IPS-20b (cell line): Measurements from ENCODE around the gene GNAZ.

Experiments used
- H3K27ac ChIP-seq: one replicate; pipeline ENCODE4 v1.5.1; 2013; ENCODE audit warnings: low read length
- H3K27me3 ChIP-seq: 2 replicates; pipeline ENCODE4 v1.6.1; 2013; ENCODE audit warnings: mild to moderate bottlenecking, low read length, inconsistent platforms; ENCODE audit not compliant: insufficient read depth
- H3K36me3 ChIP-seq: 2 replicates; pipeline ENCODE4 v1.6.1; 2013; ENCODE audit warnings: low read depth, mild to moderate bottlenecking, inconsistent platforms, low read length, moderate library complexity; ENCODE audit not compliant: insufficient read depth
- H3K4me1 ChIP-seq: 2 replicates; pipeline ENCODE4 v1.6.1; 2013; ENCODE audit warnings: mild to moderate bottlenecking, control low read depth, inconsistent platforms, low read length, moderate library complexity; ENCODE audit not compliant: insufficient read depth
- H3K4me3 ChIP-seq: 2 replicates; pipeline ENCODE4 v1.5.1; 2013; ENCODE audit warnings: mild to moderate bottlenecking, low read length, inconsistent platforms
- H3K9ac ChIP-seq: 2 replicates; pipeline ENCODE4 v1.6.1; 2013; ENCODE audit warnings: low read depth, mild to moderate bottlenecking, inconsistent platforms, low read length, moderate library complexity
- H3K9me3 ChIP-seq: 2 replicates; pipeline ENCODE4 v1.6.1; 2013; ENCODE audit warnings: mild to moderate bottlenecking, low read depth, low read length, inconsistent platforms; ENCODE audit not compliant: insufficient read depth

GNAZ gene

GRCh38 chr22:23100124-23100801 lies 29.9 kb downstream of the GNAZ start:
- no peak overlapping the region for H3K4me3 ChIP-seq
- H3K27ac ChIP-seq: no peak overlapping the region
- no peaks in the 10 kb centered on the region for H3K4me1 ChIP-seq
- H3K27me3 ChIP-seq: no peaks in the 10 kb centered on the region
- no peak overlapping the region for H3K9ac ChIP-seq
- no peaks in the 10 kb centered on the region for H3K9me3 ChIP-seq
- no peaks in the 10 kb centered on the region; the same call in 1 of the 2 replicates for H3K36me3 ChIP-seq

- H3K9ac ChIP-seq: no peak overlapping the region
Observed at GRCh38 chr22:23101524-23101923, 31.2 kb downstream of the GNAZ start.

GRCh38 chr22:23102002-23102655 lies 31.8 kb downstream of the GNAZ start:
- Histone ChIP-seq H3K36me3 (no peaks in the 10 kb centered on the region), H3K9me3 (no peaks in the 10 kb centered on the region), H3K27ac (no peak overlapping the region), H3K9ac (no peak overlapping the region), H3K4me1 (no peaks in the 10 kb centered on the region), H3K27me3 (no peaks in the 10 kb centered on the region), H3K4me3 (no peak overlapping the region)

More at GRCh38 chr22:23101524-23101923, 31.2 kb downstream of the GNAZ start:
- no peak overlapping the region for H3K27ac ChIP-seq
- no peaks in the 10 kb centered on the region for H3K9me3 ChIP-seq
- no peaks in the 10 kb centered on the region for H3K27me3 ChIP-seq
- H3K4me1 ChIP-seq: no peaks in the 10 kb centered on the region
- H3K4me3 ChIP-seq: no peak overlapping the region
- H3K36me3 ChIP-seq: no peaks in the 10 kb centered on the region

GRCh38 chr22:23102776-23103175 lies 32.5 kb downstream of the GNAZ start:
- H3K4me1 ChIP-seq: no peaks in the 10 kb centered on the region
- no peaks in the 10 kb centered on the region for H3K27me3 ChIP-seq
- no peak overlapping the region for H3K27ac ChIP-seq
- H3K9ac ChIP-seq: no peak overlapping the region
- H3K9me3 ChIP-seq: no peaks in the 10 kb centered on the region
- no peaks in the 10 kb centered on the region for H3K36me3 ChIP-seq
- H3K4me3 ChIP-seq: no peak overlapping the region

GRCh38 chr22:23103199-23103954 lies 33.1 kb downstream of the GNAZ start:
- no peaks in the 10 kb centered on the region for H3K4me1 ChIP-seq
- H3K27ac ChIP-seq: no peak overlapping the region
- no peaks in the 10 kb centered on the region for H3K27me3 ChIP-seq
- H3K9ac ChIP-seq: no peak overlapping the region
- H3K9me3 ChIP-seq: no peaks in the 10 kb centered on the region
- H3K4me3 ChIP-seq: no peak overlapping the region
- H3K36me3 ChIP-seq: no peaks in the 10 kb centered on the region

- Histone ChIP-seq H3K9ac (no peak overlapping the region), H3K27me3 (no peaks in the 10 kb centered on the region), H3K4me3 (no peak overlapping the region), H3K36me3 (no peaks in the 10 kb centered on the region), H3K9me3 (no peaks in the 10 kb centered on the region), H3K4me1 (no peaks in the 10 kb centered on the region), H3K27ac (no peak overlapping the region)
Observed at GRCh38 chr22:23104187-23104971, 34.1 kb downstream of the GNAZ start.

- H3K4me1 ChIP-seq: no peaks in the 10 kb centered on the region
- no peaks in the 10 kb centered on the region for H3K27me3 ChIP-seq
- no peak overlapping the region for H3K4me3 ChIP-seq
Observed at GRCh38 chr22:23105304-23105703, 35.0 kb downstream of the GNAZ start.

GRCh38 chr22:23105919-23106318 lies 35.6 kb downstream of the GNAZ start:
- H3K9ac ChIP-seq: no peak overlapping the region
- H3K4me3 ChIP-seq: no peak overlapping the region
- H3K36me3 ChIP-seq: no peaks in the 10 kb centered on the region
- H3K27me3 ChIP-seq: no peaks in the 10 kb centered on the region
- H3K9me3 ChIP-seq: no peaks in the 10 kb centered on the region
- H3K27ac ChIP-seq: no peak overlapping the region
- no peaks in the 10 kb centered on the region for H3K4me1 ChIP-seq

More at GRCh38 chr22:23105304-23105703, 35.0 kb downstream of the GNAZ start:
- Histone ChIP-seq H3K9ac (no peak overlapping the region), H3K27ac (no peak overlapping the region), H3K36me3 (no peaks in the 10 kb centered on the region), H3K9me3 (no peaks in the 10 kb centered on the region)

- Histone ChIP-seq H3K27ac (no peak overlapping the region), H3K4me1 (no peaks in the 10 kb centered on the region), H3K4me3 (no peak overlapping the region)
Observed at GRCh38 chr22:23106344-23106743, 36.0 kb downstream of the GNAZ start.

GRCh38 chr22:23106906-23107367 lies 36.6 kb downstream of the GNAZ start:
- Histone ChIP-seq H3K27me3 (no peaks in the 10 kb centered on the region), H3K9ac (no peak overlapping the region), H3K9me3 (no peaks in the 10 kb centered on the region), H3K4me1 (no peaks in the 10 kb centered on the region), H3K36me3 (no peaks in the 10 kb centered on the region), H3K27ac (no peak overlapping the region), H3K4me3 (no peak overlapping the region)

More at GRCh38 chr22:23106344-23106743, 36.0 kb downstream of the GNAZ start:
- Histone ChIP-seq H3K9ac (no peak overlapping the region), H3K27me3 (no peaks in the 10 kb centered on the region), H3K36me3 (no peaks in the 10 kb centered on the region), H3K9me3 (no peaks in the 10 kb centered on the region)

- H3K36me3 ChIP-seq: no peaks in the 10 kb centered on the region
- no peaks in the 10 kb centered on the region for H3K9me3 ChIP-seq
- no peaks in the 10 kb centered on the region for H3K4me1 ChIP-seq
- no peak overlapping the region for H3K27ac ChIP-seq
- no peaks in the 10 kb centered on the region for H3K27me3 ChIP-seq
- no peak overlapping the region for H3K9ac ChIP-seq
- no peak overlapping the region for H3K4me3 ChIP-seq
Observed at GRCh38 chr22:23107487-23108248, 37.3 kb downstream of the GNAZ start.
